Vein endothelial cell (primary cell): Measurements from ENCODE around the gene SYNGR3. TPM values are rescaled to one million over a fixed set of nuclear protein-coding genes. Genes with fewer than 3 reads are reported as not detected.

Experiments
- small RNA-seq: library from RNA; depleted of rRNA; stranded (forward); fragments of <200 nt; gene quantifications from one replicate; pipeline ENCODE3, GENCODE V24; 2012
- total RNA-seq: library from RNA; depleted of rRNA; stranded (reverse); fragments of >200 nt; gene quantifications from 2 replicates; pipeline ENCODE4 v1.2.3, GENCODE V29; 2012

SYNGR3 gene
- 1.9 and 6.9 TPM in 2 replicates for total RNA-seq

DNA sequence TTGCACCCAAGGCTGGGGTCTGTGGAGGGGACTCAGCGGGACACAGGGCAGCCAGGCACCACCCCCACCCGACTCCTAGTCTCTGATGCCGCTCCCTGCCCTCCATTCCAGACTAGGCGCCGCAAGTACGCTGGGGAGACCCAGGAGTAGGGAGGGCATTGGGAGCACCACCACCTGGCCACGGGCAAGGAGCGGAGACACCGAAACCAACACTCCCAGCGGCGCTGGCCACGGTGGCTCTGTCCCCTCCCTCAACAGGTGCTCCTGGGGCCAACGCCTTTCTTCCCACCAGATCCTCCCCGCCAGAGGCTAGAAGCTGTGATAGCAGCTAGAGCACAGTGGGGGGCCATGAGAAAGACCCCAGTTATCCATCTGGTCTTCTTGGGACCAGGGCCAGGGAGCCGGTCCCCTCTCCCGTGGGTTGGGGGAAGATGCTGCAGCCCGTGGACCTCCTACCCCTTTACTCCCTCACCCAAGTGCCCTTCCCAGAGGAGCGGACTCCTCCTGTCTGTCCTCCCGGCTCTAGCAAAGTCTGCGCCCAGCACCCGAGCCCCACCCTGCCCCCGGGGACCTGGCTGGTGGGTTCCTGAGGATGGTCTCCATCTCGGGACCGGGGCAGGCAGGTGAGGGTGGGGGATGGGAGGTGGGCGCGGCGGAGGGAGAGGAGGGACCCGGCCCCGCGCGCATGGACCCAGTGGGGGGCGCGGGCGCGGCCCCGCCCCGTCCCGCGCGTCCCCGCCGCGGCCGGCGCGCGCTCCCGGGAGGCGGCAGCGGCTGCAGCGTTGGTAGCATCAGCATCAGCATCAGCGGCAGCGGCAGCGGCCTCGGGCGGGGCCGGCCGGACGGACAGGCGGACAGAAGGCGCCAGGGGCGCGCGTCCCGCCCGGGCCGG lies at the start of gene SYNGR3:
Gene SYNGR3, plus strand, starts transcription at position 762 of the 892 bp plus-strand sequence. CDS start 133 bp downstream, outside the sequence.

DNA sequence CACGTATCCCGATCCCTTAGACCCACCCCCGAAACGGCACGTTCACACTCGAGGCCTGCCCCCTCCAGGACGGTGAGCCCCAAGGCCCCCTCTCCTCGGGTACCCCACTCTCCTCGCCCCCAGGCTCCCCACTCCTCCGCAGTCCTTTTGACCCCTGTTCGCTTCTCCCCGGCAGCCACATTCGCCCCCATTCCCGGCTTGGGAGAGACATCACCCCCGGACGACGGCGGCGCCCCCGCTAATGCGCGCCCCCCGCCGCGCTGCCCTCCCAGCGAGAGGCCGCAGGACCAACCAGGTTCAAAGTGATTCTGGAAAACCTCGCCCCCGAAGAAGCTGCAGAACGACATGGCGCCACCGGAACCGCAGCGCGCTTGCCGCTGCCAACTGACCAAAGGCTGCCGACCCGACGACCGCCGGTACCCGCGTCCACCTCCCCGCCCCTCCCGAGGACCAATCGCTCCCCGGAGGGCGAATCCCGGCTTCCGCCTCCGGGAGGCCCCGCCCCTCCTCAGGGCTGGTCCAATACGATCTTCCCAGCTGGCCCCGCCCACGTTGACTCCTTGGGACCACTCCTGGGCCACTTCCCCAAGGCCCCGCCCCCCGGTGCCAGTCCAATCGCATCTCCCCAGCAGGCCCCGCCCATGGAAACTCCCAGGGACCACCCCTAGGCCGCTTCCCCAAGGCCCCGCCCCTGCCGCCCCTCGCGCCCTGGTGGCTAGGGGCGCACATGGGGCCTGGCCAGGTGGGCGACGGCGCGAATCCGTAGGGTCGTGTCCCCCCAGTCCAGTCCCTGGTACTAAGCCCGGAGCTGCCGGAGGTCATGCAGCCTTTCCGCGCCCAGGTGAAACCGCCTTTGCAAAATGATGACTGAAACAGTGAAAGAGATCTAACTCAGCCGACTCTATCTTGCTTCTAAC lies 46.7 kb upstream of the SYNGR3 start, which contains the start of gene MSRB1:
Gene MSRB1, minus strand, starts transcription at position 390 of the 917 bp plus-strand sequence. Its CDS starts 43 bp downstream, at position 347.

GRCh38 chr16:1959269-1960039 lies 30.3 kb upstream of the SYNGR3 start, which contains the start of gene NDUFB10:
Gene NDUFB10 (plus strand): TSS chr16:1959538. CDS start chr16:1959625, 87 bp downstream.

DNA sequence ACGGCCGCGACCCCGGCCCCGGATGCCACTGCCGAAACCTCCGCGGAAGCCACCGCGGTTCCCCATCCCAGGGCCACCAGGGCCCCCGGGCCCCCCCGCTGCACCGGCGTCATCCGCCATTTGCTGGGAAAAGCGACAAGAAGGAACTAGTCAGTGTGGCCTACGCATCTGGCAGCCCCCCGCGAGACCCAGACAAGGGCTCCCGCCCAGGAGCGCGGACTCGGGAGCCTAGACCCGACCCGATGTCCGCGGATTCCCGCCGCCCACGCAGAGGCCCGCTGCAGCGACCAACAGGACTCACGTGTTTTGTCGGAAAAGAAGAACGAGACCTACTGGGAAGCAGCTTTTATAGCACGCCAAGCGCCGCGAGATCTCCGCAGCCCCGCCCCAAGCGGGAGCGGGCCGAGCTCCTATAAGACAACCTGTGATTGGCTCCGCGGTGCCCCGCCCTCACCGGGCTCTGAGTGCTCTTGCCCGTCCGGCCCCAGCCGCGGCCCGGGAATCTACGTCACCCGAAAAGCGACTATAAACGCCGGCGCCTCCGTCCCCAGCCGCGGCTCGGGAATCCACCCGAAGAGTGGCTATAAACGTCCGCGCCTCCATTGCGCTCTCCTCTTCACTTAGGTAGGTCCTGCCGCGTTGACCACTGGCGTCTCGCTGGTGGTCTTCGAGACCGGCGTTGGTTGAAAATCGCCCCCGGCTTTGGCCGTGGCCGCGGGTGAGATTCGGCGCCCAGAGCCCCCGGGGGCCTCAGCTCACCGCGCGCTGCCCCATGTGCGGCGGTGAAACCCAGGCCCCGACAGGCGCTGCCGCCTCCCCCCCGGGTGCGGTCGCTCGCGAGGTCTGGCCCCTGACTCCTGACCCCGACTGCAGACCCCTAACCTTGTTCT lies 25.0 kb upstream of the SYNGR3 start, which contains the start of gene RPS2:
Gene RPS2, minus strand, starts transcription at position 321 of the 890 bp plus-strand sequence. Its CDS starts 201 bp downstream, at position 120.

DNA sequence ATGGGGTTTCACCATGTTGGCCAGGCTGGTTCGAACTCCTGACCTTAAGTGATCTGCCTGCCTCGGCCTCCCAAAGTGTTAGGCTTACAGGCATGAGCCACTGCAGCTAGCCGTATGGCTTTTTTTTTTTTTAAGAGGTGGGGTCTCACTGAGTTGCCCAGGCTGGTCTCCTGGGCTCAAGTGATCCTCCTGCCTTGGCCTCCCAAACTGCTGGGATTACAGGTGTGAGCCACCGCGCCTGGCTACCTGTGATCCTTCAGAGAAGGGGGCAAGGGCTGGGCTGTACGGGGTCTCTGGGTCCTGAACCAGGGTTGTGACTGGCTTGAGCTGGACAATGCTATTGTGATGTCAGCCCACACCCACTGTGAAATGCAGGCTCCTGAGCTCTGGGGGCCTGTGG lies 23.3 kb upstream of the SYNGR3 start, which contains the start of gene RNF151:
Gene RNF151, plus strand, starts transcription at position 397 of the 400 bp plus-strand sequence. CDS start 26 bp downstream, outside the sequence.

DNA sequence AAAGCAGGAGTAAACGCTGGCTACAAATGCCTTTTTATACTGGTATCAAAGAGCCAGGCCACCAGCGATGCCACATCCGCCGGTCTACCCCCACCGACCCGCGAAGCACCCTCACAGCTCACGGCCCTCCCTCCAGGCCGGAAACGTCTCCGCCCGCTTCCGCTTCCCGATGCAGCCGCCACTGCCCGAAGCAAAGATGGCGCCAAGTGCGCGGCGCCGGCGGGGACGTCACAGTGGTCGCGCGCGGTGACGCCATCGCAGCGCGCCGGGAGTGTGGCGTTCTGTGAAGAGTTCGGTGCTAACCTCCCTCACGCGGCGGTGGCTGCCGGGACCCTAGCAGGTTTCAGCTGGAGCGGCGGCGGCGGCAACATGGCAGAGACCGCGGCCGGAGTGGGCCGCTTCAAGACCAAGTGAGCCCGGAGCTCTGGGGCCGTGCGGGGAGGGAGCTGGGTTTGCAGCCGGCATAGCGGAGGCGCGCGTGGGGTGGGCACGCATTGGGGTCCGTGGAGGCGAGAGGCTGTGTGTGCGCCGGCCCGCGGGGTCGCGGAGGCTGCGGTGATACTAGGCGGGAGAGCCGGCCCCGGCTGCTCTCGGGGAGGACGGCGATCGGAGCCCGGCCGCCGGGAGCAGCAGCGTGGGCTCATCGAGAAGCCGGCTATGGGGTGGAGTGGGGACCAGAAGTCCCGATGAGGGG lies 17.8 kb upstream of the SYNGR3 start, which contains the start of gene TBL3:
Gene TBL3, plus strand, starts transcription at position 258 of the 694 bp plus-strand sequence. Its CDS starts 112 bp downstream, at position 370.

DNA sequence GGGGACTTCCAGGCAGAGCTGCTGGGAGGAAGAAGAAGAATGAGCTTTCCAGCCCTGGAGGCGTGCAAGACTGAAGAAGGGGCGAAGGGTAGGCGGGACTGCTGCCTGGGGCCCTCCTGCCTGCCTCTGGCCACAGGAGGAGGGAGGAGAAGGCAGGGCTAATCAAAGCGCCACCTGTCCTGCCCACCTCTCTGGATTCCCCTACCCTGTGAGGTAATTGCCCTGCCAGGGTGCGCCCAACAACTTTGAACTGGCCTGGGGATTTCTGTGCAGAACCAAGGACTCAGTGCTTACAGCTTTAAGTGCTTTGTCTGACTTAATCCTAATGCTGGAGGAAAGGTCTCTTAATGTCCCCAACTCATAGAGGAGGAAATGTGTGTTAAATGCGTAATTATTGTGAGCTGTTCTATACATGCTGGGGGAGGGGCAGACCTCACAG lies 8.4 kb upstream of the SYNGR3 start, which contains the start of gene NOXO1:
Gene NOXO1, minus strand, starts transcription at position 72 of the 439 bp plus-strand sequence. CDS start 290 bp downstream, outside the sequence.

DNA sequence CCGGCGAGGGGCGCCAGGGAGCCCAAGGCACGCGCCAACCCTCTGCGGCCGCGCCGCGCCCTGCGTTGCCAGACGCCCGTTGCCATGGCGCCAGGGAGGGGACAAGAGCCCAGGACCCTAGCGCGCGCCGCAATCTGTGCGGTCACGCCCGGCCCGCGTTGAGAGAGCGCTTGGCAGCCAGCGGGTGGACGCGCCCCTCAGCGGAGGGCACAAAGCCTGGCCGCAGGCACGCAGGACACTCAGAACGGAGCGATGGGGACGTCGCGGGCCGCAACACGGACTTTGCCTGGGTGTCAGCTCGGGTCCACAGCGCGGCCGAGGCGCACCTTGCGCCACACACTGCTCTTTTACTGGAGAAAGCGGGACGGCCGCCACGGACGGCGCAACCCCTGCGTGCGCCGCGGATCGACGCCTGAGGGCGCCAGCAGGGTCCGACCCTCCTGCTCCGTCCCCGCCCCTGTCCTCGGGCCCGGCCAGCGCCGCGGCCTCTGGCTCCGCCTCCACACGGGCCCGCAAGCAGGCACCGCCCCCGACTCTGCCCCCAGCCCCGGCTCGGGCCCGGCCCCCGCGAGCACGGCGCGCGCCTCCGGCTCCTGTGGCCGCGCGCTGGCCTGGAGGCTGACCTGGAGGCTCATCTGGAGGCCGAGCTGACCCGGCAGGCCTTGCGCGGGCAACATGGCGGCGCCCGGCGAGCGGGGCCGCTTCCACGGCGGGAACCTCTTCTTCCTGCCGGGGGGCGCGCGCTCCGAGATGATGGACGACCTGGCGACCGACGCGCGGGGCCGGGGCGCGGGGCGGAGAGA lies 6.0 kb upstream of the SYNGR3 start, which contains the start of gene GFER:
Gene GFER, plus strand, starts transcription at position 650 of the 803 bp plus-strand sequence. Its CDS starts 26 bp downstream, at position 676.

DNA sequence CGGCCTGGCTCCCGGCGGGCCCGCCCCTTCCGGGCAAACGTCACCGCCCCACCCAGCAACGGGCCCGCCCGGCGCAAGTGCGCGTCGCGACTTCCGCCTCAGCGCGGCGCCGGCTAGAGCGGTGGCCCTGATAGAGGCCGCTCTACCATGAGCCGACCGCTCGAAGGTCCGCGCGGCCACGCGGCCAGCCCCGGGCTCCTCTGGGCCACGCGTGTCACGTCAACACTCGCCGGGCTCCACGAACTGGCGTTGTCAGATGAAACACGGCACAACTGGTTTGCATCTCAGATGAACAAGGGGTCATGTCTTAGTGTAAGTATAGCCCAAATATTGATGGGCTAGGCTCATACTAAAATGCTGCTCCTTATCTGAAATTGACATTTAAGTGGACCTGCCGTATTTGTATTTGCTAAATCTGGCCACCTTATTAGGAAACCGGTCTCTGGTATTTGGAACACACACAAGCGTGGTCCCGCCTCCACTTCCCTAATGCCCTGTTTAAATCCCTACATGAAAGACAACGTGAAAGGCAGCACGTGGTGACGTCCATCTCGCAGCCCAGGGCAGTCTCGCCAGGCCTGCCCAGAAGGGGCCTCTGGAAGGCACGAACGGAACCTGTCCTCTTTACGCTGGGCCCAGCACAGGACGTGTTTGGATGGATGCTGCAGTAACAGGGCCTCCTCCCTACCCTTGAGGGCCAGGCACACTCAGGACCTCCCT lies 20.2 kb downstream of the SYNGR3 start, which contains the start of gene ZNF598:
Gene ZNF598, minus strand, starts transcription at position 31 of the 720 bp plus-strand sequence.

GRCh38 chr16:2019518-2019920 lies 29.7 kb downstream of the SYNGR3 start, which contains the start of gene NPW:
Gene NPW (plus strand): TSS chr16:2019785.

DNA sequence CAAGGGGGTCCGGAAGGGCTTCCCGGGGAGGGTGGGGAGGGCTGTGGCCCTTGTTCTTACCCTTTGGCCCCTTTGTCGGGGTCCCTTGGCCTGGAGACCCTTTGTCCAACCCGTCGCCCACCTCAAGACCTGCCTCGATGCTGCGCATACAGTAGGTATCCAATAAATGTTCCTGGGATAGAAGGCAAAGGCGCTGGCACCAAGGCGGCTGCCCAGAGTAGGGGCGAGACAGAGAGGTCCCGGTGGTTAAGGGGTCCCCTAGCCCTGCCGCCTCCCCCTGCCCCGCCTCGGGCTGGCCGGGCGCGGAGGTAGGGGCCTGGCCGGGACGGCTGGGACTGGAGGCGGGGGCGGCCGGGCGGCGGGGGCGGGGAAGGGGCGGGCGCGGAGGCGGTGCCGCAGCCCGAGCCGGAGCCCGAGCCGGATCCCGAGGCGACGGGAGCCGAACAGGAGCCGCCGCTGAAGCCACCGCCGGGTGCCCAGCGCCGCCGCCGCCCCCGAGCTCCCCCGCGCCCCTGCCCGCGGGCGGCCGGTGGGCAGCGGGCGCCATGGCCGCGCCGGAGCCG lies 36.8 kb downstream of the SYNGR3 start, which contains the start of gene NHERF2:
Gene NHERF2, plus strand, starts transcription at position 442 of the 563 bp plus-strand sequence. Its CDS starts 104 bp downstream, at position 546.

Small RNA genes lying within 50 kb of the gene (small RNA-seq; reads per million reads assigned to genes)
- gene AC005363.2 (not detected), gene RN7SL219P (not detected), gene SNORA10 (not detected), gene SNORA64 (not detected)

Other genes with a start within 250 kb of the SYNGR3 start
- gene NME3, start 218.4 kb upstream of the SYNGR3 start, total RNA-seq, result 32.4 and 54.5 TPM in 2 replicates
- 10.6 and 14.0 TPM in 2 replicates for gene EME2, start 217.2 kb upstream of the SYNGR3 start, total RNA-seq
- 69.7 and 78.7 TPM in 2 replicates for gene MRPS34, start 216.8 kb upstream of the SYNGR3 start, total RNA-seq
- gene SPSB3, start 207.4 kb upstream of the SYNGR3 start, total RNA-seq, result 38.2 and 48.7 TPM in 2 replicates
- gene NUBP2, start 207.0 kb upstream of the SYNGR3 start, total RNA-seq, result 90.8 and 92.0 TPM in 2 replicates
- not detected in 2 replicates for gene IGFALS, start 196.3 kb upstream of the SYNGR3 start, total RNA-seq
- 50.9 and 62.7 TPM in 2 replicates for gene HAGH, start 163.1 kb upstream of the SYNGR3 start, total RNA-seq
- 76.4 and 86.2 TPM in 2 replicates for gene FAHD1, start 162.8 kb upstream of the SYNGR3 start, total RNA-seq
- gene MEIOB, start 117.8 kb upstream of the SYNGR3 start, total RNA-seq, result not detected in 2 replicates
- not detected in 2 replicates for gene HS3ST6, start 71.6 kb upstream of the SYNGR3 start, total RNA-seq
- gene MSRB1, start 46.8 kb upstream of the SYNGR3 start, total RNA-seq, result 20.5 and 21.6 TPM in 2 replicates
- not detected in 2 replicates for gene RPL3L, start 35.3 kb upstream of the SYNGR3 start, total RNA-seq
- gene NDUFB10, start 30.4 kb upstream of the SYNGR3 start, total RNA-seq, result 118 and 137 TPM in 2 replicates
- gene RPS2, start 25.1 kb upstream of the SYNGR3 start, total RNA-seq, result 2,303 and 3,069 TPM in 2 replicates
- not detected in 2 replicates for gene RNF151, start 23.1 kb upstream of the SYNGR3 start, total RNA-seq
- gene TBL3, start 17.9 kb upstream of the SYNGR3 start, total RNA-seq, result 45.9 and 54.2 TPM in 2 replicates
- gene NOXO1, start 8.5 kb upstream of the SYNGR3 start, total RNA-seq, result 0.33 TPM in 1 of 2 replicates, not detected in the other
- 11.9 and 15.7 TPM in 2 replicates for gene GFER, start 5.8 kb upstream of the SYNGR3 start, total RNA-seq
- 29.7 and 33.1 TPM in 2 replicates for gene ZNF598, start 19.9 kb downstream of the SYNGR3 start, total RNA-seq
- gene NPW, start 29.8 kb downstream of the SYNGR3 start, total RNA-seq, result 0.98 and 1.1 TPM in 2 replicates
- gene NHERF2, start 36.9 kb downstream of the SYNGR3 start, total RNA-seq, result 40.5 and 82.0 TPM in 2 replicates
- 17.9 and 28.1 TPM in 2 replicates for gene NTHL1, start 57.9 kb downstream of the SYNGR3 start, total RNA-seq
- 67.1 and 86.9 TPM in 2 replicates for gene TSC2, start 58.0 kb downstream of the SYNGR3 start, total RNA-seq
- 64.7 and 80.0 TPM in 2 replicates for gene PKD1, start 145.9 kb downstream of the SYNGR3 start, total RNA-seq
- 0.65 and 0.86 TPM in 2 replicates for gene RAB26, start 158.7 kb downstream of the SYNGR3 start, total RNA-seq
- gene TRAF7, start 165.8 kb downstream of the SYNGR3 start, total RNA-seq, result 117 and 169 TPM in 2 replicates
- under 0.01 TPM in 2 replicates for gene CASKIN1, start 206.6 kb downstream of the SYNGR3 start, total RNA-seq
- gene MLST8, start 215.5 kb downstream of the SYNGR3 start, total RNA-seq, result 36.4 and 40.5 TPM in 2 replicates
- gene BRICD5, start 220.9 kb downstream of the SYNGR3 start, total RNA-seq, result 0.98 and 2.1 TPM in 2 replicates
- gene PGP, start 224.9 kb downstream of the SYNGR3 start, total RNA-seq, result 20.3 and 21.9 TPM in 2 replicates
- gene E4F1, start 233.6 kb downstream of the SYNGR3 start, total RNA-seq, result 31.4 and 35.3 TPM in 2 replicates
- 0.65 and 0.67 TPM in 2 replicates for gene DNASE1L2, start 246.5 kb downstream of the SYNGR3 start, total RNA-seq